ENCODE data around the gene CTCF.

CTCF gene

DNA sequence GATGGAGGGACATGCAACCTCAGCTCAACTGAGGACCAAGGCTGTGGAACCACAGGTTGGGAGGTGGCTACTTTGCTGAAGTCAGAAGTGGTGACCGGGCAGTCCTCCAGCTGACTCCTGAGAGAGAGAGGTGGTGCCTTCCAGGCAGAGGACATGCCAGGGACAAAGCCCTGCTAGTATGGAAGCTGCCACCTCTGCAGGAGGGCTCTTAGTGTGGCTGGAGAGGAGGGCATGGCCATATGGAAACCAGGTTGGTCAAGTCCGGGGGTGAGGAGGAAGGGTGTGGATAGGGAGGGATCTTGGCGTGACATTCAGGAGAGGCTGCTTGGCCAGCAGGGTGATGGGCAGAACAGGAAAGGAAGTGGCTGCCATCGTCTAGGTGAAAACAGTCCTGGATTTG, 110.0 kb downstream of the CTCF start:
- no peak overlapping the region for H2AFZ ChIP-seq (ENCODE audit: low read length)
- H3K9me2 ChIP-seq (replicated peaks; ENCODE audit: low read depth, low read length): no peaks in the 10 kb centered on the region
- H3F3A ChIP-seq (ENCODE audit: low read depth): no peaks in the 10 kb centered on the region
- H3K4me2 ChIP-seq (ENCODE audit: low read depth, low read length, poor library complexity, severe bottlenecking): no peak overlapping the region
- TF ChIP-seq, protein P1, sequence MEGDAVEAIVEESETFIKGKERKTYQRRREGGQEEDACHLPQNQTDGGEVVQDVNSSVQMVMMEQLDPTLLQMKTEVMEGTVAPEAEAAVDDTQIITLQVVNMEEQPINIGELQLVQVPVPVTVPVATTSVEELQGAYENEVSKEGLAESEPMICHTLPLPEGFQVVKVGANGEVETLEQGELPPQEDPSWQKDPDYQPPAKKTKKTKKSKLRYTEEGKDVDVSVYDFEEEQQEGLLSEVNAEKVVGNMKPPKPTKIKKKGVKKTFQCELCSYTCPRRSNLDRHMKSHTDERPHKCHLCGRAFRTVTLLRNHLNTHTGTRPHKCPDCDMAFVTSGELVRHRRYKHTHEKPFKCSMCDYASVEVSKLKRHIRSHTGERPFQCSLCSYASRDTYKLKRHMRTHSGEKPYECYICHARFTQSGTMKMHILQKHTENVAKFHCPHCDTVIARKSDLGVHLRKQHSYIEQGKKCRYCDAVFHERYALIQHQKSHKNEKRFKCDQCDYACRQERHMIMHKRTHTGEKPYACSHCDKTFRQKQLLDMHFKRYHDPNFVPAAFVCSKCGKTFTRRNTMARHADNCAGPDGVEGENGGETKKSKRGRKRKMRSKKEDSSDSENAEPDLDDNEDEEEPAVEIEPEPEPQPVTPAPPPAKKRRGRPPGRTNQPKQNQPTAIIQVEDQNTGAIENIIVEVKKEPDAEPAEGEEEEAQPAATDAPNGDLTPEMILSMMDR (conservative IDR thresholded peaks at IDR 0.05; ENCODE audit: low read length): no peak
- no peak for TF ChIP-seq EZH2phosphoT487 (IDR thresholded peaks at IDR 0.05; ENCODE audit: borderline replicate concordance)
- no peaks in the 10 kb centered on the region for H3K9me3 ChIP-seq (ENCODE audit: insufficient read depth, low read depth, low read length)
- H4K20me1 ChIP-seq (ENCODE audit: insufficient read depth, low read length, poor library complexity, severe bottlenecking): no peaks in the 10 kb centered on the region
- H3K36me3 ChIP-seq (ENCODE audit: insufficient read depth, low read length): no peaks in the 10 kb centered on the region; the same call in 1 of the 2 replicates
- peaks cover 12% of the 10 kb centered on the region for H3K4me1 ChIP-seq (ENCODE audit: insufficient read depth, low read length, poor library complexity, severe bottlenecking)
- no peak overlapping the region for H3K9ac ChIP-seq (ENCODE audit: low read depth, low read length, poor library complexity, severe bottlenecking)
- H3K4me3 ChIP-seq (ENCODE audit: low read length, poor library complexity, severe bottlenecking): no peak overlapping the region
- H3K27me3 ChIP-seq (ENCODE audit: insufficient read depth, low read length, poor library complexity, severe bottlenecking): no peaks in the 10 kb centered on the region
- H3K79me2 ChIP-seq (ENCODE audit: insufficient read depth, low read length): no peaks in the 10 kb centered on the region

DNA sequence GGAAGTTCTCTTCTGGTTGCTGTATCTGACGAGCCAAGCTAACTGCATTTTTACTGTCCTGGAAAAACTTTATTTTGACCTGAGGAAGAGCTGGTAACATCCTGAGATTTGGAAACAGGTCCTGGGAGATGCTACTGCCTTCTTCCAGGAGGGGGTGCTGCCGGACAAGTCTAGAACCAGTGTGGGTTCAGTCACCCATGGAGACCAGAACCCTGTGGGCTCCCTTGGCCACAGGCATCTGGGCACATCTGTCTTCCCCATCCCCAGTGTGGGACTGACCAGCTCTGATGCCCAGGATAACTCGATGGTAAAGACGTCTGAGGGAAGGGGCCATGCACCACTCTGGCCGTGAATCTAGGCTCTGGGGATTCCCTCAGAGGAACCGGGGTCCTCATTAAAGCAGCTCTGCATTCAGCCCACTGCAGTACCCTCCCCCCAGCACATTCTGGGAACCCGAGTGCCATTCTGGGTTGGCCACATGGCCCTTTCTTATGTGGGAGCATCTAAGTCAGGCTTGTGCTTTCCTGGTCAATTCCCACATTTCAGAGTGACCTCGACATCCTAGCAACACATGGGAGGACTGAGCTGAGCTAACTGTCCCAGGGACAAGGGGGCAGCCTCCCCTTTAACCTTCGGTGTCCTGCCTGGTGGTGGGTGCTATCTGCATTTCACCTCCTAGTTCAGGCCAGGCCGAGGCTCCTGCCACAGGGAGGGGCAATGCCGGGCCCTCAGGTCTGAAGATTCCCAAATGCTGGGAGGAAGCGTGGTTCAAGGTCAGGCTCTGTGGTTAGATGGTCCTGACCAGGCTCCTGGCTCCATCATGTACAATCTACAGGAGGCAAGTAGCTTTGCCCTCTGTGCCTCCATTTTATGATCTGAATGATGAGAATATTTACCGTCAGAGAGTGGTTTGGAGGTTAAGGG, 110.7 kb downstream of the CTCF start:
- Histone ChIP-seq H4K20me1 (ENCODE audit: insufficient read depth, low read length, poor library complexity, severe bottlenecking) (no peaks in the 10 kb centered on the region), H3K4me1 (ENCODE audit: insufficient read depth, low read length, poor library complexity, severe bottlenecking) (peaks cover 7% of the 10 kb centered on the region), H3K4me3 (ENCODE audit: low read length, poor library complexity, severe bottlenecking) (no peak overlapping the region), H3K9me2 (replicated peaks; ENCODE audit: low read depth, low read length) (no peaks in the 10 kb centered on the region), H3F3A (ENCODE audit: low read depth) (no peaks in the 10 kb centered on the region), H3K9me3 (ENCODE audit: insufficient read depth, low read depth, low read length) (no peaks in the 10 kb centered on the region), H3K4me2 (ENCODE audit: low read depth, low read length, poor library complexity, severe bottlenecking) (no peak overlapping the region), H3K79me2 (ENCODE audit: insufficient read depth, low read length) (no peaks in the 10 kb centered on the region), H2AFZ (ENCODE audit: low read length) (no peak overlapping the region), H3K27me3 (ENCODE audit: insufficient read depth, low read length, poor library complexity, severe bottlenecking) (no peaks in the 10 kb centered on the region), H3K9ac (ENCODE audit: low read depth, low read length, poor library complexity, severe bottlenecking) (no peak overlapping the region), H3K36me3 (ENCODE audit: insufficient read depth, low read length) (no peaks in the 10 kb centered on the region; the same call in 1 of the 2 replicates)
- TF ChIP-seq EZH2phosphoT487 (IDR thresholded peaks at IDR 0.05; ENCODE audit: borderline replicate concordance): no peak
- TF ChIP-seq, protein P1 (conservative IDR thresholded peaks at IDR 0.05; ENCODE audit: low read length): peak; percentile 87

DNA sequence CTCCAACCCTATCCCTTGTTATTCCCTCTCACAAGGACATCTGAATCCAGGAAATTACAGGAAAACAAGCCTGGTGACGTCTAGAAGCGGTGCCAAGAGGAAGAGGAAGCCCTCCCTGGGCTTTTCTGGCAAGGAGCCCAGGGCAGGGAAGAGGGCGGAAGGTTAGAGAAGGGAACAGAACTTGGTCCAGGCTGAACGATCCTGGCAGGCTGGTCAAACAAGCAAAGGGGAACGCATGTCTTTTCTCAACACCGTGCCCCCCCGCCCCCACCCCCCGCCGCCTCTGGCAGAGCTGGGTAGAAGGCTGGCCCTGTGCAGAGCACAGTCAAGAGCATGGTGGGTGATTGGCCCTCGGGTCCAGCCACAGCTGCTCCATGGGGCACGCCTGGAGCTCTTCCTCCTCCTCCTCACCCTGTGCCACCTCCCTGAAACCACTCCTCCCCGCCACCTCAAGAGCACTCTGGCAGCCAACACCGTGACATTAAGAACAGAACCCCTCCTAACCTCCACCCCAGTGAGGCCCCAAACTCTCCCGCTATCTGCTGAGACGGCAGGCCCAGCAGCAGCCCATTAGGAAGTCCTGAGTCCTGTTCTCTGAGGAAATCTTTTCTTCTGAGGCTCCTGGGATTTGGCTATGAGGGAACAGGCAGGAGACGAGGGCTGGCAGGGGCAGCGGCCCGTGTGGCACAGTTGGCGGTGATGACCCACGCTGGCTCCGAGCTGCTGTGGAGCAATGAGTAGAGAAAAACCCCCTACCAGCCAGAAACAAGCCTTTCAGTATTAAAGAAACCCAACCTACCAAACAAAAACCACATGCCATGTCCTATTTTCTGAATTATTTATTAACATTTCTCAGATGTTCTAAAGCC, 111.6 kb downstream of the CTCF start:
- Histone ChIP-seq H3K4me2 (ENCODE audit: low read depth, low read length, poor library complexity, severe bottlenecking) (no peak overlapping the region), H4K20me1 (ENCODE audit: insufficient read depth, low read length, poor library complexity, severe bottlenecking) (no peaks in the 10 kb centered on the region), H3K79me2 (ENCODE audit: insufficient read depth, low read length) (no peaks in the 10 kb centered on the region), H3K4me1 (ENCODE audit: insufficient read depth, low read length, poor library complexity, severe bottlenecking) (no peaks in the 10 kb centered on the region), H3K4me3 (ENCODE audit: low read length, poor library complexity, severe bottlenecking) (no peak overlapping the region), H3K9me3 (ENCODE audit: insufficient read depth, low read depth, low read length) (no peaks in the 10 kb centered on the region), H2AFZ (ENCODE audit: low read length) (no peak overlapping the region), H3K36me3 (ENCODE audit: insufficient read depth, low read length) (no peaks in the 10 kb centered on the region; the same call in 1 of the 2 replicates), H3K9me2 (replicated peaks; ENCODE audit: low read depth, low read length) (no peaks in the 10 kb centered on the region), H3F3A (ENCODE audit: low read depth) (no peaks in the 10 kb centered on the region), H3K9ac (ENCODE audit: low read depth, low read length, poor library complexity, severe bottlenecking) (no peak overlapping the region), H3K27me3 (ENCODE audit: insufficient read depth, low read length, poor library complexity, severe bottlenecking) (no peaks in the 10 kb centered on the region)
- TF ChIP-seq EZH2phosphoT487 (IDR thresholded peaks at IDR 0.05; ENCODE audit: borderline replicate concordance): no peak
- TF ChIP-seq, protein P1 (conservative IDR thresholded peaks at IDR 0.05; ENCODE audit: low read length): no peak
